SKM-1 (cell line): Measurements from ENCODE around the gene A2M.

Source experiments
- DNase-seq: peaks from one replicate; lab custom pipeline; 2025; ENCODE audit not compliant: unreplicated experiment; lab: John Stamatoyannopoulos, UW

A2M gene

GRCh38 chr12:9074484-9075137, 41.1 kb downstream of the A2M start:
- DNase-seq: no peak

GRCh38 chr12:9073076-9073475, 42.6 kb downstream of the A2M start:
- DNase-seq: no peak

GRCh38 chr12:9072481-9073038, 43.2 kb downstream of the A2M start:
- no peak for DNase-seq

GRCh38 chr12:9071969-9072368, 43.8 kb downstream of the A2M start:
- DNase-seq: no peak

- DNase-seq: no peak
Measured at GRCh38 chr12:9071518-9071917, 44.2 kb downstream of the A2M start.

GRCh38 chr12:9070351-9070750, 45.4 kb downstream of the A2M start:
- no peak for DNase-seq

GRCh38 chr12:9068600-9068999, 47.1 kb downstream of the A2M start:
- DNase-seq: no peak

- no peak for DNase-seq
Measured at GRCh38 chr12:9068086-9068485, 47.6 kb downstream of the A2M start.

- no peak for DNase-seq
Measured at GRCh38 chr12:9066755-9067423, 48.8 kb downstream of the A2M start.

GRCh38 chr12:9066183-9066623, 49.5 kb downstream of the A2M start:
- DNase-seq: no peak

- DNase-seq: no peak
Measured at GRCh38 chr12:9065607-9065856, 50.2 kb downstream of the A2M start.

GRCh38 chr12:9064815-9065606, 50.7 kb downstream of the A2M start:
- DNase-seq: no peak

GRCh38 chr12:9064201-9064814, 51.4 kb downstream of the A2M start:
- peak; percentile 1 for DNase-seq

GRCh38 chr12:9052610-9053009, 63.1 kb downstream of the A2M start:
- DNase-seq: no peak

- DNase-seq: no peak
Measured at GRCh38 chr12:9051158-9051550, 64.6 kb downstream of the A2M start.

GRCh38 chr12:9050521-9051157, 65.1 kb downstream of the A2M start:
- DNase-seq: no peak

GRCh38 chr12:9049520-9050133, 66.1 kb downstream of the A2M start:
- no peak for DNase-seq

- no peak for DNase-seq
Measured at GRCh38 chr12:9048930-9049329, 66.8 kb downstream of the A2M start.

- DNase-seq: no peak
Measured at GRCh38 chr12:9047105-9047504, 68.6 kb downstream of the A2M start.

GRCh38 chr12:9043766-9044165, 72.0 kb downstream of the A2M start:
- no peak for DNase-seq

- no peak for DNase-seq
Measured at GRCh38 chr12:9041321-9041720, 74.4 kb downstream of the A2M start.
